ENCODE data around the gene EHD2.

- TF ChIP-seq CTCF (IDR thresholded peaks at IDR 0.05) (no peak), POLR2A (IDR thresholded peaks at IDR 0.05) (no peak), EP300 (IDR thresholded peaks at IDR 0.05) (no peak)
Observed at GRCh38 chr19:47720669-47721422, 7.6 kb downstream of the EHD2 start.

Data from ovary (tissue), 3 donors.